OCI-LY3 (cell line): ENCODE results near the gene MAPT.

Experiments
- EZH2phosphoT487 ChIP-seq: fragments of 200-600 bp; shearing (Covaris generic); IDR thresholded peaks from 2 replicates; pipeline ENCODE4 v1.6.1; 2018; ENCODE audit warnings: antibody characterized with exemption, mixed run types, low read depth
- TF ChIP-seq, protein P1 (sequence below): fragments of 200-600, 300-600 bp; sonication (generic); IDR thresholded peaks from 2 replicates; pipeline ENCODE4 v1.5.1; 2014; ENCODE audit warnings: antibody characterized with exemption, low read length, low read depth

DNA sequence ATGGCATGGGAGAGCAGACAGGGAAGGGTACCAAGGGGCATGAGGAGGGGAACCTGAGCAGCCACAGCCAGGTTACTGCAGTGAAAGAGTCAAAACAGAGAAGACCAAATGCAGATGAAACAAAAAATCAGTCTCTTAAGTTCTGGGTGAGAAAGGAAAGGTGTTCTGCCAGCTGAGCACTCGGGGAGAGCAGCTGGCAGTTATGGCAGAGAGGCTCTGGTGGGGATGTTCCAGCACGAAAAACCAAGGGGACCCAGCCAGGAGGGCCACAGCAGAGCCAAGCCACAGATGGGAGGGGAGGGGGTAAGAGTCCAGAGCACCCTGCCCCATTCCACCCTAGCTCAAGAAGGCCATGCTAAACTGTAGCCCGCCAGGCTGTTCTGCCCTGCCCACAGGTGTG, 136.4 kb downstream of the MAPT start:
- TF ChIP-seq, protein P1, sequence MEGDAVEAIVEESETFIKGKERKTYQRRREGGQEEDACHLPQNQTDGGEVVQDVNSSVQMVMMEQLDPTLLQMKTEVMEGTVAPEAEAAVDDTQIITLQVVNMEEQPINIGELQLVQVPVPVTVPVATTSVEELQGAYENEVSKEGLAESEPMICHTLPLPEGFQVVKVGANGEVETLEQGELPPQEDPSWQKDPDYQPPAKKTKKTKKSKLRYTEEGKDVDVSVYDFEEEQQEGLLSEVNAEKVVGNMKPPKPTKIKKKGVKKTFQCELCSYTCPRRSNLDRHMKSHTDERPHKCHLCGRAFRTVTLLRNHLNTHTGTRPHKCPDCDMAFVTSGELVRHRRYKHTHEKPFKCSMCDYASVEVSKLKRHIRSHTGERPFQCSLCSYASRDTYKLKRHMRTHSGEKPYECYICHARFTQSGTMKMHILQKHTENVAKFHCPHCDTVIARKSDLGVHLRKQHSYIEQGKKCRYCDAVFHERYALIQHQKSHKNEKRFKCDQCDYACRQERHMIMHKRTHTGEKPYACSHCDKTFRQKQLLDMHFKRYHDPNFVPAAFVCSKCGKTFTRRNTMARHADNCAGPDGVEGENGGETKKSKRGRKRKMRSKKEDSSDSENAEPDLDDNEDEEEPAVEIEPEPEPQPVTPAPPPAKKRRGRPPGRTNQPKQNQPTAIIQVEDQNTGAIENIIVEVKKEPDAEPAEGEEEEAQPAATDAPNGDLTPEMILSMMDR: no peak
- TF ChIP-seq EZH2phosphoT487: no peak
